IMR-90 (cell line): Measurements from ENCODE around the gene ASXL3. TPM values are rescaled to one million over a fixed set of nuclear protein-coding genes. Genes with fewer than 3 reads are reported as not detected.

Source experiments
- ATAC-seq: fragments of 200-7000 bp; cut with Tn5 transposase; 2 replicates; pipeline ENCODE4 v1.9.1; 2020; ENCODE audit warnings: low read depth, mild to moderate bottlenecking, moderate library complexity
- BruUV-seq: library from RNA; stranded (reverse); fragments of 400-500 nt; replicated peaks from 2 replicates; lab custom pipeline; 2021; lab: Mats Ljungman, UMichigan
- CTCF ChIA-PET: fragments of 300-600 bp; formaldehyde crosslinking; extraction: SDS; loops from one replicate; lab custom pipeline; 2021; ENCODE audit warnings: antibody characterized with exemption; lab: Yijun Ruan, JAX
- POLR2A ChIA-PET: fragments of 300-600 bp; sonication (Branson Sonifier 250); formaldehyde crosslinking; loops from one replicate; lab custom pipeline; 2022; ENCODE audit warnings: antibody characterized with exemption; ENCODE audit not compliant: unreplicated experiment; lab: Charles Lee
- DNase-seq: peaks from one replicate; pipeline ENCODE4 v3.0.0; 2013
- H2AFZ ChIP-seq: replicated peaks from 2 replicates; pipeline ENCODE3; 2013; ENCODE audit warnings: low read length, mild to moderate bottlenecking; ENCODE audit not compliant: poor library complexity
- H2AK5ac ChIP-seq: 2 replicates; pipeline ENCODE4 v1.6.1; 2013; ENCODE audit warnings: low read depth, low read length, inconsistent platforms
- H2AK9ac ChIP-seq: replicated peaks from 2 replicates; pipeline ENCODE3; 2013; ENCODE audit warnings: mild to moderate bottlenecking, low read depth, low read length, moderate library complexity; ENCODE audit not compliant: poor library complexity
- H2BK120ac ChIP-seq: 2 replicates; pipeline ENCODE4 v1.6.1; 2013; ENCODE audit warnings: low read depth, low read length, inconsistent platforms
- H2BK15ac ChIP-seq: 3 replicates; pipeline ENCODE4 v1.6.1; 2013; ENCODE audit warnings: low read depth, low read length, inconsistent platforms
- H2BK20ac ChIP-seq: 2 replicates; pipeline ENCODE4 v1.6.1; 2013; ENCODE audit warnings: low read depth, mild to moderate bottlenecking, inconsistent platforms, low read length, moderate library complexity
- H2BK5ac ChIP-seq: 2 replicates; pipeline ENCODE4 v1.6.1; 2013; ENCODE audit warnings: mild to moderate bottlenecking, low read depth, low read length, inconsistent platforms; ENCODE audit not compliant: poor library complexity, severe bottlenecking
- H3K14ac ChIP-seq: replicated peaks from 2 replicates; pipeline ENCODE4 v1.6.1; 2013; ENCODE audit warnings: low read depth, low read length, inconsistent platforms
- H3K18ac ChIP-seq: 2 replicates; pipeline ENCODE4 v1.6.1; 2013; ENCODE audit warnings: low read depth, low read length, control low read depth
- H3K23ac ChIP-seq: 2 replicates; pipeline ENCODE4 v1.6.1; 2013; ENCODE audit warnings: low read depth, low read length, inconsistent platforms
- H3K27ac ChIP-seq: 2 replicates; pipeline ENCODE4 v1.5.1; 2013; ENCODE audit warnings: mild to moderate bottlenecking, control low read depth, low read length; ENCODE audit not compliant: insufficient read depth
- H3K27me3 ChIP-seq: 2 replicates; pipeline ENCODE4 v1.6.1; 2013; ENCODE audit warnings: low read length; ENCODE audit not compliant: control insufficient read depth, insufficient read depth
- H3K36me3 ChIP-seq: 2 replicates; pipeline ENCODE4 v1.6.1; 2013; ENCODE audit warnings: low read length, mixed read lengths; ENCODE audit not compliant: control insufficient read depth, insufficient read depth
- H3K4ac ChIP-seq: 2 replicates; pipeline ENCODE4 v1.6.1; 2013; ENCODE audit warnings: low read depth, low read length, inconsistent platforms
- H3K4me1 ChIP-seq: 2 replicates; pipeline ENCODE4 v1.6.1; 2013; ENCODE audit warnings: low read length, mixed read lengths; ENCODE audit not compliant: control insufficient read depth, insufficient read depth
- H3K4me2 ChIP-seq: 2 replicates; pipeline ENCODE4 v1.6.1; 2013; ENCODE audit warnings: low read depth, mild to moderate bottlenecking, control low read depth, low read length, moderate library complexity
- H3K4me3 ChIP-seq: 2 replicates; pipeline ENCODE4 v1.5.1; 2013; ENCODE audit warnings: low read depth, mild to moderate bottlenecking, control low read depth, low read length, moderate library complexity; ENCODE audit not compliant: insufficient read depth
- H3K56ac ChIP-seq: 2 replicates; pipeline ENCODE4 v1.6.1; 2013; ENCODE audit warnings: low read length, inconsistent platforms; ENCODE audit not compliant: insufficient read depth; ENCODE audit errors: extremely low read depth
- H3K79me1 ChIP-seq, 2 experiments: 2 replicates each; pipeline ENCODE4 v1.6.1; 2013; ENCODE audit warnings: low read length in 2 of 2, inconsistent platforms in 1 of 2, low read depth in 1 of 2
- H3K9ac ChIP-seq: 2 replicates; pipeline ENCODE4 v1.6.1; 2013; ENCODE audit warnings: low read depth, low read length, control low read depth
- H3K9me1 ChIP-seq: 2 replicates; pipeline ENCODE4 v1.6.1; 2013; ENCODE audit warnings: low read length, inconsistent platforms; ENCODE audit not compliant: insufficient read depth
- H3K9me3 ChIP-seq: 2 replicates; pipeline ENCODE4 v1.6.1; 2013; ENCODE audit warnings: low read length; ENCODE audit not compliant: control insufficient read depth, insufficient read depth
- H4K20me1 ChIP-seq: 2 replicates; pipeline ENCODE4 v1.6.1; 2013; ENCODE audit warnings: low read length, inconsistent platforms; ENCODE audit not compliant: insufficient read depth
- H4K5ac ChIP-seq: 2 replicates; pipeline ENCODE4 v1.6.1; 2013; ENCODE audit warnings: mild to moderate bottlenecking, low read depth, low read length, control low read depth
- H4K8ac ChIP-seq, 2 experiments: 2 replicates each; pipeline ENCODE4 v1.6.1; 2013; ENCODE audit warnings: low read depth in 2 of 2, low read length in 2 of 2, control low read depth in 1 of 2, inconsistent platforms in 1 of 2
- H4K91ac ChIP-seq: 2 replicates; pipeline ENCODE4 v1.6.1; 2013; ENCODE audit warnings: low read depth, low read length, inconsistent platforms; ENCODE audit not compliant: insufficient read depth
- BHLHE40 ChIP-seq: fragments of 150-350 bp; IDR thresholded peaks from 2 replicates; pipeline ENCODE4 v1.6.1; 2016; ENCODE audit warnings: mild to moderate bottlenecking, low read depth, low read length
- CHD1 ChIP-seq: IDR thresholded peaks from 2 replicates; pipeline ENCODE4 v1.6.1; 2012; ENCODE audit warnings: low read depth, low read length, improper control_type of control experiment
- FOS ChIP-seq: fragments of 150-350 bp; IDR thresholded peaks from 2 replicates; pipeline ENCODE4 v1.6.1; 2016; ENCODE audit warnings: low read depth, low read length
- MXI1 ChIP-seq: IDR thresholded peaks from 2 replicates; pipeline ENCODE4 v1.6.1; 2012; ENCODE audit warnings: low read depth, mild to moderate bottlenecking, low read length, moderate library complexity, borderline replicate concordance
- RCOR1 ChIP-seq: IDR thresholded peaks from 2 replicates; pipeline ENCODE4 v1.6.1; 2012; ENCODE audit warnings: mild to moderate bottlenecking, low read length, improper control_type of control experiment; ENCODE audit not compliant: insufficient replicate concordance
- WGBS, 2 experiments: methylation state at CpG; one replicate each; pipeline versions ENCODE4 v1.1.5 to v1.1.7; 2013; ENCODE audit warnings: missing lambda C conversion rate in 2 of 2; ENCODE audit not compliant: insufficient read length in 1 of 2; ENCODE audit errors: extremely low coverage in 2 of 2; 5-methylcytosine and 5-hydroxymethylcytosine counted together
- dilution Hi-C: fragments of 300-500 bp; cut with HindIII; formaldehyde crosslinking; loops from one replicate; pipeline ENCODE4 v1.14.3; 2018; ENCODE audit warnings: low sequenced_read_pairs; ENCODE audit not compliant: unreplicated experiment
- in situ Hi-C: fragments of 300-500 bp; cut with MboI; formaldehyde crosslinking; loops from 3 replicates; pipeline ENCODE4 v1.14.3; 2019; ENCODE audit warnings: low sequenced_read_pairs, inconsistent platforms, mixed read lengths
- intact Hi-C: fragments of 100-400 bp; cut with micrococcal nuclease; formaldehyde crosslinking; loops from 2 replicates; pipeline ENCODE4 v1.10.0; 2022
- polyA plus RNA-seq, 3 experiments: library from polyadenylated mRNA; depleted of rRNA; stranded (reverse); fragments of >200 nt; gene quantifications; 2 replicates each; pipeline ENCODE4 v1.2.3, GENCODE V29; 2012; ENCODE audit warnings: low replicate concordance in 1 of 3
- total RNA-seq: library from RNA; depleted of rRNA; stranded (reverse); fragments of >200 nt; gene quantifications from 2 replicates; pipeline ENCODE4 v1.2.3, GENCODE V29; 2012
- TF ChIP-seq, protein P1 (sequence below): fragments of 150-350 bp; IDR thresholded peaks from 2 replicates; pipeline ENCODE4 v1.6.1; 2017; ENCODE audit warnings: mild to moderate bottlenecking, antibody characterized with exemption, low read length, low read depth

Gene ASXL3
- total and polyA plus RNA-seq, 2 of the 4 experiments (the other 2 are of a cell fraction): 0.03 to 0.54 TPM

DNA sequence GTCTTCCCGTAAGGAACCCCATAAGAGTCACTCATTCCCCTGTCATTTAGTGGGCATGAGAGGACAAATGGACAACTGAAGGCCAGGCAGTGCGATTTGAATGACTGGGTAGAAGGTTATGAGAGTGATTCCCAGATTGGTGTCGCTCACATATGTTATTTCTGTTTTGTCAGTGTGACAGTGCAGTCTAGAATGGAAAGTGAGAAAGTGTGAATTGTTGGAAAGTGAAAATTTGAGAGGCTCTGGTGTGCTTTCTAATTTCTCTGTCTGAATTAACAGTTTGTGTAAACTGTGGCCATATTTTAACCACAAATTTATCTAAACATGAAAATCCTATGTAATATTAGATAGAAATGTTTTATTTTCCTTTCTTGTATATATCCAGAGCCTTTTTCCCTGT, 49.1 kb downstream of the ASXL3 start:
- 80% methylated on average over 1 of the region's 3 CpGs; no CpG with 5 or more reads in 1 of the 2 experiments for WGBS, 2 experiments
- dilution Hi-C loops: no loop called here
- CTCF ChIA-PET: no interaction called here
- no TSS peak for BruUV-seq
- DNase-seq: no peak
- Histone ChIP-seq H3K27me3 (no peaks in the 10 kb centered on the region), H2BK120ac (no peak overlapping the region), H3K79me1 (no peaks in the 10 kb centered on the region), H2AK9ac (no peak overlapping the region), H3K9ac (no peak overlapping the region), H2BK5ac (no peak overlapping the region), H4K91ac (no peak overlapping the region), H3K23ac (no peak overlapping the region), H3K18ac (no peak overlapping the region), H4K20me1 (no peaks in the 10 kb centered on the region), H3K4me3 (no peak overlapping the region), H2AK5ac (no peak overlapping the region), H2BK15ac (no peak overlapping the region), H3K4me1 (no peaks in the 10 kb centered on the region), H2AFZ (no peak overlapping the region), H3K36me3 (no peaks in the 10 kb centered on the region), H3K27ac (no peak overlapping the region), H2BK20ac (no peak overlapping the region), H3K9me3 (no peaks in the 10 kb centered on the region), H3K14ac (no peak overlapping the region), H3K4me2 (no peak overlapping the region), H3K56ac (no peak overlapping the region), H4K5ac (no peak overlapping the region), H3K4ac (no peak overlapping the region), H3K9me1 (no peaks in the 10 kb centered on the region), H4K8ac (no peak overlapping the region)
- in situ Hi-C loops: no loop called here
- POLR2A ChIA-PET: no interaction called here
- TF ChIP-seq, protein P1, sequence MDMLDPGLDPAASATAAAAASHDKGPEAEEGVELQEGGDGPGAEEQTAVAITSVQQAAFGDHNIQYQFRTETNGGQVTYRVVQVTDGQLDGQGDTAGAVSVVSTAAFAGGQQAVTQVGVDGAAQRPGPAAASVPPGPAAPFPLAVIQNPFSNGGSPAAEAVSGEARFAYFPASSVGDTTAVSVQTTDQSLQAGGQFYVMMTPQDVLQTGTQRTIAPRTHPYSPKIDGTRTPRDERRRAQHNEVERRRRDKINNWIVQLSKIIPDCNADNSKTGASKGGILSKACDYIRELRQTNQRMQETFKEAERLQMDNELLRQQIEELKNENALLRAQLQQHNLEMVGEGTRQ: no peak
- TF ChIP-seq RCOR1 (no peak), FOS (no peak), MXI1 (no peak), CHD1 (no peak), BHLHE40 (no peak)
- intact Hi-C loops: no loop called here
- no peak for ATAC-seq
